Measurements from ENCODE around the gene ATP6V1C2. TPM values are rescaled to one million over a fixed set of nuclear protein-coding genes. Genes with fewer than 3 reads are reported as not detected.

Gene ATP6V1C2
- total RNA-seq, 1 donor from 2014 or later = not detected

- H3K27me3 Mint-ChIP-seq (ENCODE audit: unreplicated experiment) = peaks cover 17% of the 10 kb centered on the region
- H3K9me3 Mint-ChIP-seq (ENCODE audit: unreplicated experiment) = no peaks in the 10 kb centered on the region
- peaks cover 7% of the 10 kb centered on the region for H3K36me3 Mint-ChIP-seq (ENCODE audit: low read depth, unreplicated experiment)
- H3K4me3 Mint-ChIP-seq (ENCODE audit: unreplicated experiment) = peak overlapping the region; percentile 80
- H3K4me1 Mint-ChIP-seq (ENCODE audit: unreplicated experiment) = peaks cover 7% of the 10 kb centered on the region
- peak overlapping the region; percentile 43 for H3K27ac Mint-ChIP-seq (ENCODE audit: unreplicated experiment)
- no peak for TF ChIP-seq CTCF (IDR thresholded peaks at IDR 0.05; ENCODE audit: unreplicated experiment)
- no peak for DNase-seq (ENCODE audit: low spot score)
These were observed 909 bp downstream of the ATP6V1C2 start for GRCh38 chr2:10722252-10722825.

DNA sequence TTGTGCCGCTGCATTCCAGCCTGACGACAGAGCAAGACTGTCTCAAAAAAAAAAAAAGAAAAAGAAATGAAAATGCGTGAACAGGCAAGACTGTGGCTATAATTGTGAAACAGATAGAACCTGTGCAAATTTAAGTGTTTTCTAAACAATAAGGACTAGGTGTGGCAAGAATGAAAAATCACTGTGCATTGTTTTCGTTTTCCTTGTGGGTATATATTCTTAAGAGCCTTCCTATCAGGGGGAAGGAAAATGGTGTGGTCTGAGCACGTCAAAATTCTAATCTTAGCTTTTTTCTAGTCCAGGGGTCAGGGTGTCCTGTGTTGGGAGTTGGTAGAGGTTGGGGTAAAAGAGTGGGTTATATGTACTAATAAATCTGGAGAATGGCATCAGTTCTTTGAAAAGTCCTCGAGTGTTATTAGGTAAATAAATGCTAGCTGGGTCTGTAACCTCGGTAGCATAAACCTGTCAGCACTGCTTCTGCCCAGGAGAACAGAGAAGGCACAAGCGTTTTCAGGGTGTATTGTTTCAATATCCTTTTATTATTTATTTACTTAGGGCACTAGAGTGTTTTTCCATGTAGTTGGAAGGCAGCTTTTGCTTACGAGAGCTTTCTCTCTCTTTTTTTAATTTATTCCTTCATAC, 11.6 kb downstream of the ATP6V1C2 start:
- DNase-seq (ENCODE audit: low spot score) = no peak
- Mint-ChIP-seq H3K4me3 (ENCODE audit: unreplicated experiment) (no peak overlapping the region), H3K36me3 (ENCODE audit: low read depth, unreplicated experiment) (no peaks in the 10 kb centered on the region), H3K27me3 (ENCODE audit: unreplicated experiment) (peaks cover 5% of the 10 kb centered on the region), H3K4me1 (ENCODE audit: unreplicated experiment) (peaks cover 11% of the 10 kb centered on the region), H3K27ac (ENCODE audit: unreplicated experiment) (no peak overlapping the region), H3K9me3 (ENCODE audit: unreplicated experiment) (no peaks in the 10 kb centered on the region)
- no peak for TF ChIP-seq CTCF (IDR thresholded peaks at IDR 0.05; ENCODE audit: unreplicated experiment)

DNA sequence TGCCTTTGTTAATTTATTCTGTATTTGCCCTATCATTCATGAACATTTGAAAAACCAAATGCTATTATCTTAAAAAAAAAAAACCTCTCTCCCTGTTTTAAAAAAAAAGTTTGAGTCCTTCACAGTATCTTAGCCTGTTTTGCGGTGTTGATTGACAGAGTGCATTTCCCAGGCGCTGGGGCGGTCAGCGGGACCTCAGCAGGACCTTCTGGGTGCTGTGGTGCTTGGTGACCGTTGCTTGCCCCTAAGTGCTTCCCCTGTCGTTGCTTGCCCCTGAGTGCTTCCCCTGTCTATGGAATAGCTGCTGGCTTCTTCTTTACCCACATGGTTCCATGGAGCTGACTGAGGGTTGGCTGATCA, 12.1 kb downstream of the ATP6V1C2 start:
- Mint-ChIP-seq H3K36me3 (ENCODE audit: low read depth, unreplicated experiment) (no peaks in the 10 kb centered on the region), H3K4me1 (ENCODE audit: unreplicated experiment) (peaks cover 11% of the 10 kb centered on the region), H3K27ac (ENCODE audit: unreplicated experiment) (no peak overlapping the region), H3K27me3 (ENCODE audit: unreplicated experiment) (peaks cover 3% of the 10 kb centered on the region), H3K9me3 (ENCODE audit: unreplicated experiment) (no peaks in the 10 kb centered on the region), H3K4me3 (ENCODE audit: unreplicated experiment) (no peak overlapping the region)
- TF ChIP-seq CTCF (IDR thresholded peaks at IDR 0.05; ENCODE audit: unreplicated experiment) = no peak
- DNase-seq (ENCODE audit: low spot score) = no peak

DNA sequence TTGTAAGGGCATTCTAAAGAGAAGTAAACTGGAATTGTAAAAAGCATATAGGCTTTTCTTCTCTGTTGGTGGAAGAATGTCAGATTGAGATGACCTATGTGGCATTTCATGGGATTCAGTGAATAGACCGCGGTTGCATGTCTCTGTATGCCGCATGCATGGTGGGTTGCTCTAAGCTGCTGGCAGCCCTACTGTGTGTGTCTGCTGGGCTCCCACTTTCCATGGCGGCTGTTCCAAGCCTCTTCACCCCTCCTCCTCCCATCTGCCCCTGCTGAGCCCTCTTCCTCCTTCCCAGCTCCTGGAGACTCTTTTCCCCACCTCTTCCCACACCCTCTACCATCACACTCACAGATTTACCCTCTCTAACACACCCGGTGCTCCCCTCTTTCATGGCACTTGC, 12.6 kb downstream of the ATP6V1C2 start:
- DNase-seq (ENCODE audit: low spot score) = no peak
- no peak for TF ChIP-seq CTCF (IDR thresholded peaks at IDR 0.05; ENCODE audit: unreplicated experiment)
- Mint-ChIP-seq H3K36me3 (ENCODE audit: low read depth, unreplicated experiment) (no peaks in the 10 kb centered on the region), H3K4me3 (ENCODE audit: unreplicated experiment) (no peak overlapping the region), H3K27me3 (ENCODE audit: unreplicated experiment) (peaks cover 3% of the 10 kb centered on the region), H3K9me3 (ENCODE audit: unreplicated experiment) (no peaks in the 10 kb centered on the region), H3K27ac (ENCODE audit: unreplicated experiment) (no peak overlapping the region), H3K4me1 (ENCODE audit: unreplicated experiment) (peaks cover 14% of the 10 kb centered on the region)

DNA sequence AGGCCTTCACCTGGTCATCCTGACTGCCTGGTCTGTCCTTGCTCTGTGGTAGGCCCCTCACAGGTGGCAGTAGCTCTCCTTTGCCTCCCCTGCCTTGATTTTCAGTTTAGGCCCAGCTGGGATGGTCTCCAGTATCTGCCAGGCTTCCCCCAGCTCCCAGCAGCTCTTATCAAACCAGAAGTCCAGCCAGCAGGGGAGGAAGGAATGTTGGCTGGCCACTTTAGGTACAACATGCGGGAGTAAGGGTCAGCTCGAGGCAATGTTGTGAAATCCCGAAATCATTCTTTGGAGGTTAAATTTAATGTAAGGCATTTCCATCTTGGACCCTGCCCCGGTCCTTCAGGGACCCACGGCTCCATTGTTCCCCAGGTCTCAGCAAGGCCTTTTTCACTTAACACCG, 16.8 kb downstream of the ATP6V1C2 start:
- no peaks in the 10 kb centered on the region for H3K9me3 Mint-ChIP-seq (ENCODE audit: unreplicated experiment)
- peaks cover 23% of the 10 kb centered on the region for H3K4me1 Mint-ChIP-seq (ENCODE audit: unreplicated experiment)
- peaks cover 6% of the 10 kb centered on the region for H3K27me3 Mint-ChIP-seq (ENCODE audit: unreplicated experiment)
- DNase-seq (ENCODE audit: low spot score) = no peak
- no peak overlapping the region for H3K4me3 Mint-ChIP-seq (ENCODE audit: unreplicated experiment)
- H3K27ac Mint-ChIP-seq (ENCODE audit: unreplicated experiment) = no peak overlapping the region
- no peaks in the 10 kb centered on the region for H3K36me3 Mint-ChIP-seq (ENCODE audit: low read depth, unreplicated experiment)
- TF ChIP-seq CTCF (IDR thresholded peaks at IDR 0.05; ENCODE audit: unreplicated experiment) = no peak
